Suprapubic skin (tissue), 3 donors: ENCODE results near the gene ABHD16B.

Experiments
- CTCF ChIP-seq, 2 donors: fragments of 200-600 bp in 1 of 2; fragments of 450-650 bp in 1 of 2; sonication (generic) in 1 of 2; IDR thresholded peaks; one replicate each; pipeline ENCODE4 v1.5.1; 2016 to 2019; ENCODE audit warnings: antibody characterized with exemption in 2 of 2, mild to moderate bottlenecking in 1 of 2, moderate library complexity in 1 of 2
- POLR2AphosphoS5 ChIP-seq, 3 donors: sonication (generic); formaldehyde crosslinking; IDR thresholded peaks; one replicate each; pipeline ENCODE4 v1.6.1; 2017; ENCODE audit warnings: antibody characterized with exemption in 3 of 3

DNA sequence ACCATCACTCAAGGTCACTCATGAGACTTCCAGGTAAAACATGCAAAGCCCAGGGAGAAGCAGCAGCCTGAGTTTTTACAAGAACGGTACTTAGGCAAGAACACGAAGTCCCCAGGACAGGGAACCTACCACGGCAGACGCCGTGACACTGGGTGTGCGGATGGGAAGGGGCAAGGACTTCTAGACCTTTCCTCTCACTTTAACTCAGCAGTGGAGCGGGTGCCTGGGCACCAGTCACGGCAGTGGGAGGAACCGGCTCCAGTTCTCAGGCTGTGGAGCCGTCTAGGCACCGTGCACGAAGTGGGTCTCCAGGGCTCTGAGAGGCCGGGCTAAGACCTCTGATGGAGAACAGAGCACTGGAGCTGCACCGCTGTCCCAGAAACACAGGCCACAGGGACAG is 32.8 kb upstream of the ABHD16B start:
- TF ChIP-seq CTCF (IDR thresholded peaks at IDR 0.05) (no peak), POLR2AphosphoS5 (IDR thresholded peaks at IDR 0.05) (no peak)
